ENCODE measurements around the gene NAB2. TPM values are rescaled to one million over a fixed set of nuclear protein-coding genes. Genes with fewer than 3 reads are reported as not detected.

The NAB2 gene
- total RNA-seq, 1 experiment from 2014 or later, result 20.8 TPM

DNA sequence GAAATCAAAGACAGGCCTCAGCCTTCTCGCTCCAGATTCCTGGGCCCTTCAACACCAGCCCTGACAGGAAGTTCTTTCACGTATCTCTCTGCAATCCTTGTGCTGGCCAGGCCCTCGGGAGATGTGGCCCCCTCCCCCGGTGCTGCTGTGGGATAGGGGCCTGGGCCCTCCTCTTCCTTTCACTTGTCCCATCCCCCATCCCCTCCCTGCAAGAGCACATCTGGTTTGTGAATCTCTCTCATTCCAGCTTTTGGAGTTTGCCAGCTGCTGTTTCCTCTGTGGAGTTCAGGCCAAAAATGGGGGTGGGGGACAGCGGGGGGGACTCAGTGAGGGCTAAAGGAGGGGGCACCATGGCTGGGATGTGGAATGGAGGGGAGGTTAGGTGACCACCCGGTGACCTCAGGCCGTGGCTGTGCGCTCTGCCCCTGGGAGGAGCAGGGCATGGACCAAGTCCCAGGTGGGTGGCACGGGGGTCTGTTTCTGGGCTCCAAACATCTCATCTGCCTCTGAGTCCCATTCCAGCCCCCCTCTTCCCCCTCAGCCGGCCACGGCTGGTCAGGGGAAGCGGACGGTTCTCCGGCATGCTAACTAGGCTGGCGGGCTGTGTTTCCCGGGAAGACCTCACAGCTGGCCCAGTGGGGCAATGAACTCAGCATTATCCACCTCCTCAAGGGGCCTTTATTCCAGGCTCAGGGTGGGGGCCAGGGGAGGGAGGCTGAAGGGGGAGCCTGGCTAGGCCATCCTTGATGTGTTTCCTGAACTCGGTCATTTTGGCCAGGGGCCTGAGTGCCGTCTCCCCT is 46.8 kb downstream of the NAB2 start:
- H3K4me3 ChIP-seq (ENCODE audit: insufficient read depth, low read depth, low read length), result no peak overlapping the region; the same call in 1 of the 2 replicates
- H3K27me3 ChIP-seq (ENCODE audit: control insufficient read depth, insufficient read depth, low read length), result no peaks in the 10 kb centered on the region
- peak; percentile 91 for DNase-seq
- H3K36me3 ChIP-seq (replicated peaks; ENCODE audit: control insufficient read depth, insufficient read depth, low read length), result peaks cover 13% of the 10 kb centered on the region

DNA sequence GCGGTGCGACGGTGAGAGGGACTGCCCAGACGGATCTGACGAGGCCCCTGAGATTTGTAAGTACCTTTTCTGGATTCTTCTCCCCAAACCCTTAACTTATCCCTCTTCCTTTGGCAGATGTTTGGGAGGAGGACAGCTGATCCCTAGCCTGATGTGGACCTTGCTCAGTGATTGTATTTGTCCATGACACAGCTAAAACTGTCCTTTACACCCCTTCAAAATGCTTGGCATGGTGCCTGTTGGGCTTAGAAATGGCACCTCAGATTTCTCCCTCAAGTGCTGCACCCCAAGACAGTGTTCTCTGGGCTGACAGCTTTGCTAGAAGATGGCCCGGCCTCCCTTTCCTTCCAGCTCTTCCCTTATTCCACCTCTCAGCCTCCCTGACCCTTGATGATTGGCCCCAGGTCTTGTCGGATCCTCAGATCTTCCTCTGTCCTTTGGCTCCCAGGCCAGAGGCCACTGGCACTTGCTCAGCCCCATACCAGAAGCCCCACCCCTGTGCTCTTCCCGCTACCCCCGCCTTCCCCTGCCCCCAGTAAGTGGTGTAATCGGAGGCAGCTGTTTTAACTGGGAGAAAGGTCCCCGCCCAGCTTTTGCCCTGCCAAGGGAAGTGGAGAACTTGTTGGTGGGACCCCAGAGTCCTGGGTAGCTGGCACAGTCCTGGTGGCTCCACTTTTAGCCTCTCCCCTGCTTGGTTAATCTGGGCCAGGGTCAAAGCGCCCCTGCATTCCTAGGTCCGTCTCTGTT is 49.8 kb downstream of the NAB2 start:
- H3K4me3 ChIP-seq (ENCODE audit: insufficient read depth, low read depth, low read length), result no peak overlapping the region
- H3K27me3 ChIP-seq (ENCODE audit: control insufficient read depth, insufficient read depth, low read length), result no peaks in the 10 kb centered on the region
- peaks cover 34% of the 10 kb centered on the region for H3K36me3 ChIP-seq (replicated peaks; ENCODE audit: control insufficient read depth, insufficient read depth, low read length)
- DNase-seq, result no peak

DNA sequence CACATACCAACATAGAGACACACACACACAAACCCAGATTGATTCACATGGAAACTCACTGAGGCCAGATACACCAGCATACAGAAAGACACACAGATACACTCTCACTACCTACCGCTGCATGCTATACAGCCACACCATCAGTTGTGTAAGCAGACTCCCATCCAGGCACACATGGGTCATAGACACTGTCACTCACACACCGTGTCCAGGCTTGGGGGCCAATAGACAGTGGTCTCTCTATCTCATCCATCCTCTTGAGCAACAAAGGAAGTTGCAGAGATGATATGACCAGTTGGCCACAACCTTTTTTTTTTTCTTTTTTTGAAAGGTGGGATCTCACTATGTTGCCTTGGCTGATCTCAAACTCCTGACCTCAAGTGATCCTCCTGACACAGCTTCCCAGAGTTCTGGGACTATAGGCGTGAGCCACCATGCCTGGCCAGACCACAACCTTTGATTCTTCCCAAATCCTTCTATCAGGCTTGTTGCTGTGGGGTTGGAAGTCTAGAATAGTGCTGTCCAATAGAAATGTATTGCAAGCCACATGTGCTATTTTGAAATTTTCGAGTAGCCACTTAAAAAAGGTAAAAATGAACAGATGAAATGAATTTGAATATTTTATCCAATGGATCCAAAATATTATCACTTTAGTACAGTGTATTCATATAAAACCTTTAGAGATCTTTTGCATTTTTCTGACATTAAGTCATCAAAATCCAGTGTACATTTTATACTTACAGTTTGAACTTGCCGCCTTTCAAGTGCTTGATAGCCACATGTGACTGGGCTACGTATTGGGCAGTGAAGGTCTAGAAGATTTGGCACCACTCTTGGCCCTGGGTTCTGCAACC is 51.1 kb downstream of the NAB2 start:
- DNase-seq, result no peak
- H3K4me3 ChIP-seq (ENCODE audit: insufficient read depth, low read depth, low read length), result no peak overlapping the region
- peaks cover 39% of the 10 kb centered on the region for H3K36me3 ChIP-seq (replicated peaks; ENCODE audit: control insufficient read depth, insufficient read depth, low read length)
- no peaks in the 10 kb centered on the region for H3K27me3 ChIP-seq (ENCODE audit: control insufficient read depth, insufficient read depth, low read length)

DNA sequence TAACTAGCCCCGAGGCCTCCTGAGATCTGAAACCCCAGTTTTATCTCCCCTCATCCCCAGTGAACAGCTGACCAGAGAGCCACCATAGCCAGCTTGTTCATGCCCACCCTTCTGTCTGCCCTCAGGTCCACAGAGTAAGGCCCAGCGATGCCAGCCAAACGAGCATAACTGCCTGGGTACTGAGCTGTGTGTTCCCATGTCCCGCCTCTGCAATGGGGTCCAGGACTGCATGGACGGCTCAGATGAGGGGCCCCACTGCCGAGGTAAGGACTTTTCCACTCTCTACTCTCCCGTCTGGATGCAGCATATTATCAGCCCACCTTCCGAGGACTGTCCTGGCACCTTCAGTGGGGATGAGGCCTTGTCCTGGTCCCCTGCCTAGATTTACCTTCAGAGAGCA is 52.3 kb downstream of the NAB2 start:
- Histone ChIP-seq H3K36me3 (replicated peaks; ENCODE audit: control insufficient read depth, insufficient read depth, low read length) (peaks cover 50% of the 10 kb centered on the region), H3K27me3 (ENCODE audit: control insufficient read depth, insufficient read depth, low read length) (no peaks in the 10 kb centered on the region), H3K4me3 (ENCODE audit: insufficient read depth, low read depth, low read length) (no peak overlapping the region)
- DNase-seq, result no peak

DNA sequence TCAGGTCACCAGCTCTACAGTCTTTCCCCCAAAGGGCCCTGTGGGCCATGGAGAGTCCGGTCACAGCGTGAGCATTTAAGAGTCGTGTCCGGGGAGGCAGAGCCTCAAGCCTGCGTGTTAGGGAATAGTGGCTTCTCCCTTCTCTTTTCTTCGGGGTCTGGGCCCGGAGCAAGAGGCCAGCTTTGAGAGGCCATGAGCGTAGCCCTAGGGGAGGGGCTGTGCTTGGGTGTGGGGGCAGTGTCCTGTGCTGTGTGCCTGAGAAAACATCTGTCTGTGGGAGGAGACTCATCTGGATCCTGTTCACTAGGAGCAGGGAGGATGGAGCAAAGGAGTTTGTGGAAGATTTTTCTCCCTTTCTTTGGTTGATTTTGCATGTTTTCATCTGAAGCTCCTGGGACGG is 53.2 kb downstream of the NAB2 start:
- Histone ChIP-seq H3K27me3 (ENCODE audit: control insufficient read depth, insufficient read depth, low read length) (no peaks in the 10 kb centered on the region), H3K4me3 (ENCODE audit: insufficient read depth, low read depth, low read length) (no peak overlapping the region), H3K36me3 (replicated peaks; ENCODE audit: control insufficient read depth, insufficient read depth, low read length) (peaks cover 55% of the 10 kb centered on the region)
- DNase-seq, result no peak

DNA sequence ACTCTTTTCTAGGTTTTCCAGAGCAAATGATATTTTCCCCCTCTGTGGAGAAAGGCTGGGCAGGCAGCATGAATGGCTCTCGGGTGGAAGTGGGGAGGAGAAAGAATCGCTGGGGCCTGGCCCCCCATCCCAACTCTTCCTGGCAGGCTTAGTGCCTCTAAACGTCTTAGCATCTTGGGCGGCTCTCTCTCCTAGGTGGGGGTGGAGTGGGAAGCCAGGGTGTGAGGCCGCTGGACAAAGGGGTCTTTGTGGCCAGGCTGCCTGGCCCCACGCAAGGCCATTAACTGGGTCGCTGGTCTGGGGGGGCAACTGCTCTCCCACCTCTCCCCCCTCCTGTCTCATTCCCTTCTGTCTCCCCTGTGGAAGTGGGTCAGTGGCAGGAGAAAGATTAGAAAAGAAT is 53.8 kb downstream of the NAB2 start:
- peaks cover 57% of the 10 kb centered on the region for H3K36me3 ChIP-seq (replicated peaks; ENCODE audit: control insufficient read depth, insufficient read depth, low read length)
- H3K4me3 ChIP-seq (ENCODE audit: insufficient read depth, low read depth, low read length), result no peak overlapping the region
- H3K27me3 ChIP-seq (ENCODE audit: control insufficient read depth, insufficient read depth, low read length), result no peaks in the 10 kb centered on the region
- no peak for DNase-seq

DNA sequence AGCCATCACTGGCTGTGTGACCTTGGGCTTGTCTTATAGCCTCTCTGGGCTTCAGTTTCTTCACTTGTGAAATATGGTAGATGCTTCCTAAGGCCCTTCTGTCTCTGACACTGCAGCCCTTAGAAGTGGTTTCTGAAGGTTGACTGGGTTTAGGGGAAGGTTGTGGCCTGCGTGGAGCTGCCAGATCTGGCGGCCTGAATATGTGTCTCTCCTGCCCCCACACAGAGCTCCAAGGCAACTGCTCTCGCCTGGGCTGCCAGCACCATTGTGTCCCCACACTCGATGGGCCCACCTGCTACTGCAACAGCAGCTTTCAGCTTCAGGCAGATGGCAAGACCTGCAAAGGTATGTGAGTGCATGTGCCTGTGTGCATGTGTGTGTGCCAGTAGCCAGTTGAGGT is 54.5 kb downstream of the NAB2 start:
- Histone ChIP-seq H3K36me3 (replicated peaks; ENCODE audit: control insufficient read depth, insufficient read depth, low read length) (peaks cover 55% of the 10 kb centered on the region), H3K27me3 (ENCODE audit: control insufficient read depth, insufficient read depth, low read length) (no peaks in the 10 kb centered on the region), H3K4me3 (ENCODE audit: insufficient read depth, low read depth, low read length) (no peak overlapping the region)
- DNase-seq, result no peak

Other genes with a start within 250 kb of the NAB2 start
- 0.28 TPM in 1 of 2 replicates, not detected in the other for gene SDR9C7, start 154.7 kb upstream of the NAB2 start, total RNA-seq (2014; rRNA removed; shearing (Covaris generic))
- 0.63 and 0.66 TPM in 2 replicates for gene RDH16, start 131.5 kb upstream of the NAB2 start, total RNA-seq (2014; rRNA removed; shearing (Covaris generic))
- 11.6 and 13.0 TPM in 2 replicates for gene ZBTB39, start 82.6 kb upstream of the NAB2 start, total RNA-seq (2014; rRNA removed; shearing (Covaris generic))
- 1.00 and 1.2 TPM in 2 replicates for gene TAC3, start 72.6 kb upstream of the NAB2 start, total RNA-seq (2014; rRNA removed; shearing (Covaris generic))
- gene MYO1A, start 39.0 kb upstream of the NAB2 start, total RNA-seq (2014; rRNA removed; shearing (Covaris generic)), result 0.24 and 0.59 TPM in 2 replicates
- gene NEMP1, start 10.3 kb upstream of the NAB2 start, total RNA-seq (2014; rRNA removed; shearing (Covaris generic)), result 22.6 and 30.6 TPM in 2 replicates
- 43.5 and 51.5 TPM in 2 replicates for gene STAT6, start 22.2 kb downstream of the NAB2 start, total RNA-seq (2014; rRNA removed; shearing (Covaris generic))
- 17.3 and 23.9 TPM in 2 replicates for gene LRP1, start 39.4 kb downstream of the NAB2 start, total RNA-seq (2014; rRNA removed; shearing (Covaris generic))
- gene LRP1-AS, start 58.5 kb downstream of the NAB2 start, total RNA-seq (2014; rRNA removed; shearing (Covaris generic)), result not detected in 2 replicates
- 0.74 and 2.2 TPM in 2 replicates for gene NXPH4, start 127.7 kb downstream of the NAB2 start, total RNA-seq (2014; rRNA removed; shearing (Covaris generic))
- 355 and 399 TPM in 2 replicates for gene SHMT2, start 140.6 kb downstream of the NAB2 start, total RNA-seq (2014; rRNA removed; shearing (Covaris generic))
- 0.90 and 1.6 TPM in 2 replicates for gene STAC3, start 162.1 kb downstream of the NAB2 start, total RNA-seq (2014; rRNA removed; shearing (Covaris generic))